H1 (cell line): ENCODE measurements around the gene TNIK. TPM values are rescaled to one million over a fixed set of nuclear protein-coding genes. Genes with fewer than 3 reads are reported as not detected.

Experiments used
- CTCF ChIA-PET: fragments of 300-600 bp; sonication (Branson Sonifier 250); formaldehyde crosslinking; loops from one replicate; lab custom pipeline; 2021; ENCODE audit not compliant: partially characterized antibody; lab: Charles Lee
- POLR2A ChIA-PET: fragments of 300-600 bp; sonication (Branson Sonifier 250); formaldehyde crosslinking; loops from one replicate; lab custom pipeline; 2021; ENCODE audit warnings: inconsistent platforms; ENCODE audit not compliant: partially characterized antibody; lab: Charles Lee
- DNase-seq, 2 experiments: peaks; one replicate each; pipeline versions ENCODE4 v3.0.0 to v3.0.0-alpha.2; 2010 to 2022; ENCODE audit warnings: low spot score in 2 of 2, low read depth in 1 of 2, mixed read lengths in 1 of 2
- FAIRE-seq: peaks from 2 replicates; lab custom pipeline; 2011; peaks lifted over from hg19 to GRCh38; lab: Jason Lieb, UNC
- H2AFZ ChIP-seq: 2 replicates; pipeline ENCODE4 v1.8.1; 2012; ENCODE audit warnings: low read length, inconsistent platforms
- H2AK5ac ChIP-seq: 2 replicates; pipeline ENCODE4 v1.6.1; 2013; ENCODE audit warnings: low read depth, low read length
- H2BK120ac ChIP-seq: replicated peaks from 2 replicates; pipeline ENCODE3; 2013; ENCODE audit warnings: low read depth, low read length, inconsistent platforms
- H2BK12ac ChIP-seq: 2 replicates; pipeline ENCODE4 v1.6.1; 2013; ENCODE audit warnings: low read depth, low read length
- H2BK15ac ChIP-seq: 2 replicates; pipeline ENCODE4 v1.6.1; 2013; ENCODE audit warnings: low read length
- H2BK20ac ChIP-seq: 2 replicates; pipeline ENCODE4 v1.6.1; 2013; ENCODE audit warnings: low read length
- H2BK5ac ChIP-seq: 2 replicates; pipeline ENCODE4 v1.6.1; 2013; ENCODE audit warnings: low read depth, low read length
- H3K14ac ChIP-seq: 2 replicates; pipeline ENCODE4 v1.6.1; 2013; ENCODE audit warnings: inconsistent platforms; ENCODE audit not compliant: insufficient read length
- H3K18ac ChIP-seq: 2 replicates; pipeline ENCODE4 v1.6.1; 2013; ENCODE audit warnings: low read length; ENCODE audit errors: extremely low read depth
- H3K23ac ChIP-seq: 2 replicates; pipeline ENCODE4 v1.6.1; 2013; ENCODE audit warnings: inconsistent platforms; ENCODE audit not compliant: insufficient read length
- H3K23me2 ChIP-seq: 2 replicates; pipeline ENCODE4 v1.6.1; 2013; ENCODE audit warnings: low read depth, low read length
- H3K27ac ChIP-seq: 2 replicates; pipeline ENCODE4 v1.6.1; 2011; ENCODE audit warnings: low read depth, low read length, inconsistent platforms
- H3K27me3 ChIP-seq, 4 experiments: replicated peaks in 1 of 4; 1 replicate in 1 of 4; 2 replicates in 3 of 4; pipeline versions ENCODE4 v1.6.1 to v1.8.1; 2011 to 2013; ENCODE audit warnings: low read length in 3 of 4, mild to moderate bottlenecking in 3 of 4, inconsistent platforms in 2 of 4, mixed read lengths in 2 of 4, moderate library complexity in 1 of 4; ENCODE audit not compliant: control insufficient read depth in 3 of 4, insufficient read depth in 3 of 4; ENCODE audit errors: extremely low read depth in 1 of 4
- H3K36me3 ChIP-seq, 4 experiments: 2 replicates each; pipeline versions ENCODE4 v1.6.1 to v1.8.1; 2011 to 2013; ENCODE audit warnings: mild to moderate bottlenecking in 4 of 4, low read length in 3 of 4, moderate library complexity in 2 of 4, control low read depth in 1 of 4, inconsistent platforms in 1 of 4; ENCODE audit not compliant: insufficient read depth in 4 of 4, control insufficient read depth in 2 of 4
- H3K4ac ChIP-seq: replicated peaks from 2 replicates; pipeline ENCODE3; 2013; ENCODE audit warnings: low read length, low read depth, mixed read lengths, inconsistent platforms; ENCODE audit not compliant: insufficient read length
- H3K4me1 ChIP-seq, 4 experiments: replicated peaks in 1 of 4; 1 replicate in 1 of 4; 2 replicates in 3 of 4; pipeline versions ENCODE4 v1.6.1 to v1.8.1; 2011 to 2013; ENCODE audit warnings: low read length in 3 of 4, inconsistent platforms in 2 of 4, mixed read lengths in 1 of 4; ENCODE audit not compliant: insufficient read depth in 4 of 4, control insufficient read depth in 3 of 4
- H3K4me2 ChIP-seq, 2 experiments: 2 replicates each; pipeline versions ENCODE4 v1.6.1 to v1.8.1; 2011 to 2013; ENCODE audit warnings: low read depth in 2 of 2, low read length in 2 of 2, control low read depth in 1 of 2, inconsistent platforms in 1 of 2, mild to moderate bottlenecking in 1 of 2; ENCODE audit not compliant: insufficient read depth in 1 of 2
- H3K4me3 ChIP-seq, 4 experiments: fragments of 200-600, 300-600 bp in 1 of 4; sonication (generic), shearing (Covaris generic), sonication (Bioruptor Twin) in 1 of 4; 2 replicates each; pipeline versions ENCODE4 v1.5.1 to v1.8.1; 2011 to 2016; ENCODE audit warnings: low read length in 4 of 4, low read depth in 3 of 4, control low read depth in 2 of 4, inconsistent platforms in 2 of 4, mild to moderate bottlenecking in 2 of 4, mixed read lengths in 1 of 4, moderate library complexity in 1 of 4; ENCODE audit not compliant: insufficient read depth in 2 of 4; ENCODE audit errors: extremely low read depth in 1 of 4
- H3K56ac ChIP-seq: replicated peaks from 2 replicates; pipeline ENCODE3; 2013; ENCODE audit warnings: low read depth, mild to moderate bottlenecking, mixed read lengths, low read length, inconsistent platforms; ENCODE audit not compliant: insufficient read length
- H3K79me1 ChIP-seq: 2 replicates; pipeline ENCODE4 v1.6.1; 2013; ENCODE audit warnings: low read depth, low read length, control low read depth
- H3K79me2 ChIP-seq, 2 experiments: 2 replicates each; pipeline versions ENCODE4 v1.6.1 to v1.8.1; 2012 to 2013; ENCODE audit warnings: low read length in 2 of 2, mild to moderate bottlenecking in 2 of 2, inconsistent platforms in 1 of 2; ENCODE audit not compliant: insufficient read depth in 2 of 2, control insufficient read depth in 1 of 2
- H3K9ac ChIP-seq, 4 experiments: replicated peaks in 1 of 4; 1 replicate in 1 of 4; 2 replicates in 3 of 4; pipeline versions ENCODE4 v1.6.1 to v1.8.1; 2011 to 2013; ENCODE audit warnings: low read depth in 3 of 4, low read length in 3 of 4, control low read depth in 2 of 4, mild to moderate bottlenecking in 2 of 4, moderate library complexity in 2 of 4, inconsistent platforms in 1 of 4; ENCODE audit errors: extremely low read depth in 1 of 4
- H3K9me3 ChIP-seq, 2 experiments: 2 replicates each; pipeline versions ENCODE4 v1.6.1 to v1.8.1; 2012 to 2013; ENCODE audit warnings: mild to moderate bottlenecking in 2 of 2, moderate library complexity in 2 of 2, control low read depth in 1 of 2, inconsistent platforms in 1 of 2, low read depth in 1 of 2, low read length in 1 of 2, mixed read lengths in 1 of 2; ENCODE audit not compliant: insufficient read depth in 2 of 2
- H4K20me1 ChIP-seq, 2 experiments: replicated peaks in 1 of 2; 2 replicates each; pipeline versions ENCODE3 to v1.8.1; 2011 to 2013; ENCODE audit warnings: inconsistent platforms in 2 of 2, low read length in 2 of 2, mild to moderate bottlenecking in 1 of 2; ENCODE audit not compliant: insufficient read depth in 2 of 2, control insufficient read depth in 1 of 2
- H4K5ac ChIP-seq: 2 replicates; pipeline ENCODE4 v1.6.1; 2013; ENCODE audit warnings: low read length, low read depth, mixed read lengths, inconsistent platforms; ENCODE audit not compliant: insufficient read length
- H4K8ac ChIP-seq: 2 replicates; pipeline ENCODE4 v1.8.0; 2013; ENCODE audit warnings: mild to moderate bottlenecking, moderate library complexity, low read length, inconsistent platforms; ENCODE audit not compliant: insufficient read depth; ENCODE audit errors: extremely low read depth
- H4K91ac ChIP-seq: replicated peaks from 2 replicates; pipeline ENCODE3; 2013; ENCODE audit warnings: low read length, mixed read lengths, inconsistent platforms; ENCODE audit not compliant: insufficient read length
- CEBPB ChIP-seq: IDR thresholded peaks from 2 replicates; pipeline ENCODE4 v1.6.1; 2012; ENCODE audit warnings: low read depth, low read length
- CHD2 ChIP-seq: IDR thresholded peaks from 2 replicates; pipeline ENCODE4 v1.6.1; 2012; ENCODE audit warnings: low read length, improper control_type of control experiment
- CTBP2 ChIP-seq: IDR thresholded peaks from 2 replicates; pipeline ENCODE4 v1.7.0; 2011; ENCODE audit warnings: borderline replicate concordance, mild to moderate bottlenecking, moderate library complexity, mixed read lengths, low read length; ENCODE audit not compliant: insufficient read depth, insufficient read length
- GABPA ChIP-seq: IDR thresholded peaks from 2 replicates; pipeline ENCODE4 v1.6.1; 2011; ENCODE audit warnings: mild to moderate bottlenecking, low read length, moderate library complexity, borderline replicate concordance; ENCODE audit not compliant: insufficient read depth
- GTF2F1 ChIP-seq: IDR thresholded peaks from 2 replicates; pipeline ENCODE4 v1.6.1; 2012; ENCODE audit warnings: low read depth, low read length, improper control_type of control experiment, borderline replicate concordance
- MAFK ChIP-seq: IDR thresholded peaks from 2 replicates; pipeline ENCODE4 v1.6.1; 2012; ENCODE audit warnings: low read depth, mild to moderate bottlenecking, improper control_type of control experiment, low read length
- RFX5 ChIP-seq: IDR thresholded peaks from 2 replicates; pipeline ENCODE4 v1.6.1; 2011; ENCODE audit warnings: low read depth, low read length, improper control_type of control experiment, borderline replicate concordance
- SIN3A ChIP-seq, 2 experiments: IDR thresholded peaks in 1 of 2; conservative IDR thresholded peaks in 1 of 2; 2 replicates each; pipeline ENCODE4 v1.6.1; 2011 to 2012; ENCODE audit warnings: low read length in 2 of 2, improper control_type of control experiment in 1 of 2, low read depth in 1 of 2, mild to moderate bottlenecking in 1 of 2
- SIRT6 ChIP-seq: IDR thresholded peaks from one replicate; pipeline ENCODE4 v1.7.1; 2012; ENCODE audit warnings: low read length, inconsistent platforms
- SIX5 ChIP-seq: IDR thresholded peaks from 2 replicates; pipeline ENCODE4 v1.6.1; 2011; ENCODE audit warnings: mild to moderate bottlenecking, low read depth, low read length
- TCF12 ChIP-seq: IDR thresholded peaks from 2 replicates; pipeline ENCODE4 v1.6.1; 2011; ENCODE audit warnings: low read depth, mild to moderate bottlenecking, low read length
- ZNF274 ChIP-seq: IDR thresholded peaks from 2 replicates; pipeline ENCODE4 v1.7.0; 2012; ENCODE audit warnings: low read length, borderline replicate concordance; ENCODE audit errors: extremely low read depth
- WGBS, 2 experiments: shearing (Covaris generic) in 1 of 2; methylation state at CpG; one replicate each; pipeline versions ENCODE4 v1.1.6 to v1.1.7; 2013 to 2015; ENCODE audit warnings: low lambda C conversion rate in 2 of 2, mixed read lengths in 2 of 2, inconsistent platforms in 1 of 2, low coverage in 1 of 2, missing lambda C conversion rate in 1 of 2; ENCODE audit not compliant: insufficient replicate concordance in 2 of 2, insufficient coverage in 1 of 2, insufficient read length in 1 of 2; ENCODE audit errors: extremely low coverage in 1 of 2, missing lambda C conversion rate in 1 of 2; 5-methylcytosine and 5-hydroxymethylcytosine counted together
- polyA plus RNA-seq, 7 experiments: library from polyadenylated mRNA; depleted of rRNA in 3 of 7; stranded (reverse) in 5 of 7; unstranded in 2 of 7; fragments of >200 nt in 5 of 7; fragments of 200-250 nt in 2 of 7; gene quantifications; 1 replicate in 5 of 7; 2 replicates in 1 of 7; 4 replicates in 1 of 7; pipeline versions ENCODE4 v1.2.1 to v1.2.3, GENCODE V29; 2011 to 2013; ENCODE audit warnings: missing spikeins in 2 of 7, mixed read lengths in 2 of 7
- total RNA-seq: library from RNA; stranded (reverse); fragmentation: NEBNext Ultra II Directional; extraction: Animal tissue kit (Norgen Biotek cat#: 25700); gene quantifications from 2 replicates; pipeline ENCODE4 v1.2.1, GENCODE V29; 2021
- TF ChIP-seq, protein P1 (sequence below): IDR thresholded peaks from 2 replicates; pipeline ENCODE4 v1.6.1; 2012; ENCODE audit warnings: inconsistent platforms

Gene TNIK
- total and polyA plus RNA-seq, 2 of the 8 experiments (the other 6 are each of a cell fraction or from before 2014, with no cell fraction given), result 7.4 to 42.0 TPM

DNA sequence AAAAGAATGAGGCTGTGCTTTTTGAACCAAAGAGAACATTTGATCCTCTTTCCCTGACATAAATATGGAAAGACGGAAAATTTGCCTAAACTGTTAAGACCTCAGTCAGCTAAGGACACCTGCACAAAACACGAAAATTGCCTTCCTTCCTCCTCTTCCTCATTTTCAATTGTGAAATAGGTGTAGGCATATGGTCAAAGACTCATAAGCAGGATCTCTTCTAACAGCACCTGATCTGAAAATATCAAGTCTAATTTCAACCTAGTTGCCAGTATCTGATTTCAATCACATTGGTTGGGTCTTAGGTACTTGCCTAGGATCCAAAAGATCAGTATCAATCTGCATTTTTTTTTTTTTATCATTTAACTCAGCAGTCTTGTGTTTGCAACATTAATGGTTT, 218.0 kb downstream of the TNIK start:
- Histone ChIP-seq H3K79me1 (no peaks in the 10 kb centered on the region), H2AK5ac (no peak overlapping the region), H3K4me2 (no peak overlapping the region), H3K27ac (no peak overlapping the region), H3K36me3 (no peaks in the 10 kb centered on the region), H3K14ac (no peak overlapping the region), H3K79me2 (0 out of 4 replicates have a peak, but pooled peaks cover 0 to 3% of the 10 kb centered on the region in 2 experiments), H3K27me3 (no peaks in the 10 kb centered on the region), H4K5ac (no peak overlapping the region), H2BK15ac (no peak overlapping the region), H3K56ac (no peak overlapping the region), H2BK20ac (no peak overlapping the region), H4K91ac (no peak overlapping the region), H3K4ac (no peak overlapping the region), H2BK5ac (no peak overlapping the region), H2AFZ (no peak overlapping the region), H4K8ac (no peak overlapping the region), H3K18ac (no peak overlapping the region), H3K4me3 (no peak overlapping the region), H2BK12ac (no peak overlapping the region), H3K23ac (no peak overlapping the region), H4K20me1 (no peaks in the 10 kb centered on the region), H3K23me2 (no peaks in the 10 kb centered on the region; the same call in 1 of the 2 replicates), H3K9ac (no peak overlapping the region), H3K9me3 (no peaks in the 10 kb centered on the region; a peak in 1 of 4 replicates), H3K4me1 (peaks cover 0 to 5% (median 0%) of the 10 kb centered on the region in 4 experiments; a peak in 1 of 7 replicates), H2BK120ac (no peak overlapping the region)
- DNase-seq (no peak), FAIRE-seq (no peak)
- CTCF ChIA-PET, result no interaction called here
- POLR2A ChIA-PET, result no interaction called here
- WGBS, 2 experiments, result 91% methylated on average over 2 of the region's 2 CpGs; no CpG with 5 or more reads in 1 of the 2 experiments
- TF ChIP-seq RFX5, result no peak
- TF ChIP-seq SIX5, result no peak
- no peak for TF ChIP-seq CEBPB
- TF ChIP-seq SIN3A (conservative IDR thresholded peaks at IDR 0.05 in 1 of 2, IDR thresholded peaks at IDR 0.05 in 1 of 2; ENCODE audit: low read depth in 1 of 2, low read length in 2 of 2), result no peak
- no peak for TF ChIP-seq GTF2F1
- TF ChIP-seq ZNF274, result no peak
- TF ChIP-seq, protein P1, sequence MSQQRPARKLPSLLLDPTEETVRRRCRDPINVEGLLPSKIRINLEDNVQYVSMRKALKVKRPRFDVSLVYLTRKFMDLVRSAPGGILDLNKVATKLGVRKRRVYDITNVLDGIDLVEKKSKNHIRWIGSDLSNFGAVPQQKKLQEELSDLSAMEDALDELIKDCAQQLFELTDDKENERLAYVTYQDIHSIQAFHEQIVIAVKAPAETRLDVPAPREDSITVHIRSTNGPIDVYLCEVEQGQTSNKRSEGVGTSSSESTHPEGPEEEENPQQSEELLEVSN, result no peak
- TF ChIP-seq CTBP2, result no peak
- no peak for TF ChIP-seq MAFK
- TF ChIP-seq GABPA, result no peak
- TF ChIP-seq CHD2, result no peak
- no peak for TF ChIP-seq TCF12
- no peak for TF ChIP-seq SIRT6
